Neural cell (in vitro differentiated cells): ENCODE measurements around the gene TBCA.

Experiments used
- CTCF ChIP-seq: fragments of 450-650 bp; IDR thresholded peaks from 2 replicates; pipeline ENCODE4 v1.5.1; 2014; ENCODE audit warnings: antibody characterized with exemption, mild to moderate bottlenecking, moderate library complexity; ENCODE audit not compliant: poor library complexity, severe bottlenecking
- EP300 ChIP-seq: fragments of 450-650 bp; conservative IDR thresholded peaks from 2 replicates; pipeline ENCODE4 v1.6.1; 2014; ENCODE audit warnings: antibody characterized with exemption, mild to moderate bottlenecking, moderate library complexity; ENCODE audit not compliant: poor library complexity, severe bottlenecking
- EZH2 ChIP-seq: fragments of 200-600, 300-800 bp; shearing (Covaris generic), sonication (generic); IDR thresholded peaks from 2 replicates; pipeline ENCODE4 v1.6.1; 2014; ENCODE audit warnings: antibody characterized with exemption, low read length, borderline replicate concordance, mild to moderate bottlenecking; ENCODE audit not compliant: insufficient read depth, poor library complexity, severe bottlenecking
- MXI1 ChIP-seq: fragments of 450-650 bp; conservative IDR thresholded peaks from 2 replicates; pipeline ENCODE4 v1.6.1; 2014; ENCODE audit warnings: antibody characterized with exemption, mild to moderate bottlenecking; ENCODE audit not compliant: poor library complexity, severe bottlenecking
- POLR2AphosphoS5 ChIP-seq: IDR thresholded peaks from 2 replicates; pipeline ENCODE4 v1.6.1; 2012
- RAD21 ChIP-seq: fragments of 450-650 bp; conservative IDR thresholded peaks from 2 replicates; pipeline ENCODE4 v1.6.1; 2014; ENCODE audit warnings: antibody characterized with exemption, mild to moderate bottlenecking, moderate library complexity
- SMC3 ChIP-seq: fragments of 450-650 bp; conservative IDR thresholded peaks from 2 replicates; pipeline ENCODE4 v1.6.1; 2014; ENCODE audit warnings: antibody characterized with exemption, mild to moderate bottlenecking, moderate library complexity; ENCODE audit not compliant: poor library complexity
- TAF1 ChIP-seq: IDR thresholded peaks from 2 replicates; pipeline ENCODE4 v1.6.1; 2012; ENCODE audit warnings: low read depth
- TF ChIP-seq, protein P1 (sequence below): IDR thresholded peaks from 2 replicates; pipeline ENCODE4 v1.6.1; 2012; ENCODE audit warnings: borderline replicate concordance

DNA sequence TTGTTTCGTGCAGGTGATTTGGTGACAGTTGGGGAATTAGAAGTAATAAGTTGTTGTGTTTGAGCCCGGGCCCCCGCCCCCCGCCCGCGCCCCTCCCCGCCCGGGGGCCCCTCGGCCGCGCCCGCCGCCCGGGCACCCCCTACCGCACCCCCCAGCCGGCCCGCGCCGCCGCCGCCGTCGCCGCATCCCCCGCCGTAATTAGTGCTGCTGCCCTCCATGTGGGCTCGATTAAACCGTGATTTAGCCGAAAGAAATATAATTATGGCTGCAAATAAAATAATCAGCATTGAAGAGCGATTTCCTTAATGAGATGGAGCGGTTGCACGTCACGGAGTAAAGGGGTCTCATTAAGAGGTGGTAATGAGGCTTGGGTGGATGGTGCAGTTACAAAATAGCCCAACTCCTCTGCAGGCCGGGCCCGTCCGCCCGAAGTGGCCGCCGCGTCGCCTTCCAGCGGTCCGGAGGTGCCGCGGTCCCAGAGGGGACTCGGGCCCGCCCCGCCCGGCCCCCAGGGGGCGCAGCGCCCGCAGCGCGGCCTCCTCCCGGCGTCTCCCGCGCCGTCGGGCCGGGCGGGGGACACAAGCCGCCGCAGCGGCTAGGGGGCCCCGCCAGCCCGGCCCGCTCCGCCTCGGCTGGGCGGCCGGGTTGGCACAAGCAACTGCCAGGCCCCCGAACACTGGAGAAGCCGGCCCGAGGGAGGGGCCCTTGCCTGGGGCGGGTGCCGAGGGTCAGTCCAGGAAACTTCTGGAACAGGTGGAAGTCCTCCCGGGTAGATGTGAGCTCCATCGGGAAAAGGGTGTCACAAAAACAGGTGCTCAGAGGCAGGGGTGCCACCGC lies 130.8 kb downstream of the TBCA start:
- TF ChIP-seq CTCF: peak; percentile 34
- TF ChIP-seq, protein P1, sequence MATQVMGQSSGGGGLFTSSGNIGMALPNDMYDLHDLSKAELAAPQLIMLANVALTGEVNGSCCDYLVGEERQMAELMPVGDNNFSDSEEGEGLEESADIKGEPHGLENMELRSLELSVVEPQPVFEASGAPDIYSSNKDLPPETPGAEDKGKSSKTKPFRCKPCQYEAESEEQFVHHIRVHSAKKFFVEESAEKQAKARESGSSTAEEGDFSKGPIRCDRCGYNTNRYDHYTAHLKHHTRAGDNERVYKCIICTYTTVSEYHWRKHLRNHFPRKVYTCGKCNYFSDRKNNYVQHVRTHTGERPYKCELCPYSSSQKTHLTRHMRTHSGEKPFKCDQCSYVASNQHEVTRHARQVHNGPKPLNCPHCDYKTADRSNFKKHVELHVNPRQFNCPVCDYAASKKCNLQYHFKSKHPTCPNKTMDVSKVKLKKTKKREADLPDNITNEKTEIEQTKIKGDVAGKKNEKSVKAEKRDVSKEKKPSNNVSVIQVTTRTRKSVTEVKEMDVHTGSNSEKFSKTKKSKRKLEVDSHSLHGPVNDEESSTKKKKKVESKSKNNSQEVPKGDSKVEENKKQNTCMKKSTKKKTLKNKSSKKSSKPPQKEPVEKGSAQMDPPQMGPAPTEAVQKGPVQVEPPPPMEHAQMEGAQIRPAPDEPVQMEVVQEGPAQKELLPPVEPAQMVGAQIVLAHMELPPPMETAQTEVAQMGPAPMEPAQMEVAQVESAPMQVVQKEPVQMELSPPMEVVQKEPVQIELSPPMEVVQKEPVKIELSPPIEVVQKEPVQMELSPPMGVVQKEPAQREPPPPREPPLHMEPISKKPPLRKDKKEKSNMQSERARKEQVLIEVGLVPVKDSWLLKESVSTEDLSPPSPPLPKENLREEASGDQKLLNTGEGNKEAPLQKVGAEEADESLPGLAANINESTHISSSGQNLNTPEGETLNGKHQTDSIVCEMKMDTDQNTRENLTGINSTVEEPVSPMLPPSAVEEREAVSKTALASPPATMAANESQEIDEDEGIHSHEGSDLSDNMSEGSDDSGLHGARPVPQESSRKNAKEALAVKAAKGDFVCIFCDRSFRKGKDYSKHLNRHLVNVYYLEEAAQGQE: no peak
- peak; percentile 28 for TF ChIP-seq SMC3
- TF ChIP-seq EP300: no peak
- TF ChIP-seq TAF1: no peak
- no peak for TF ChIP-seq POLR2AphosphoS5
- no peak for TF ChIP-seq EZH2
- no peak for TF ChIP-seq MXI1
- no peak for TF ChIP-seq RAD21
